ENCODE measurements around the gene GDF11.

Gene GDF11

DNA sequence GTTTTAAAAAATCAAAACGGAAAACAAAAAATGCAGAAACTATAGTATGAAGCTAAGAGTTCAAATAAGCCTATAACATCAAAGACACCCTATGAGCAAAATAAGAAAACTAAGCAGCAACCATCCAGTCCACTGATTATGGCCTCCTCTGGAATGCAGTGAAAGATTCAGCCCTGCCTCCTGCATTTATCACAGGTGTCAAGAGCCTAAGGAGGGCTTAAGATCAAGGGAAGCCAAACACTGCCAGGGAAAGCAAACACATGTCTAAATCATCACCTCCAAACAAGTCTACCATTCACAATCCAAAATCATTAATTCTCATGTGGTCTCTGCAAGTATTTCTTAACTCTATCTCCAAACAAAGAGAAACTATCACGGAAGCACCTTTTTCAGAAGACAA, 46.2 kb downstream of the GDF11 start:
- DNase-seq (ENCODE audit: low spot score) = no peak
- no peak for FAIRE-seq

- FAIRE-seq (no peak), DNase-seq (ENCODE audit: low spot score) (no peak)
Observed at GRCh38 chr12:55789893-55790292, 47.0 kb downstream of the GDF11 start.

DNA sequence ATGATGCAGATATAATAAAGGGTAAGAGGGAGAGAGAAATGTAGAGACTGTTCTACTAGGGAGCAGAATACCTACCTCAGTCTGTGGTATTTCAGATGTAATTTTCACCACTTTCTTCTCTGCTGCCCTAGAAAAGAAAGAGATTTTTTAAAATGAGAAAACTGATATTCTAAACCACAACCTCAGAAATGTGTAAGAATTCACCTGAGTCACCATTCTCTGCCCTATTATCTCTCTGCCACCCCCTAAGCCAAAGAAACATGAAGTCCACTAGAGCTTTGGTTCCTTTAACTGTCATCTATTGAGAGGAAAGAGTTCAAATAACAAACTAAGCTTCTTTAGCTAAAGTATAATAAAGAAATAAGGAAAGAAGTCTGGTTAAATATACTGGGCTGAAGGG, 53.0 kb downstream of the GDF11 start:
- DNase-seq (ENCODE audit: low spot score) (no peak), FAIRE-seq (no peak)

DNA sequence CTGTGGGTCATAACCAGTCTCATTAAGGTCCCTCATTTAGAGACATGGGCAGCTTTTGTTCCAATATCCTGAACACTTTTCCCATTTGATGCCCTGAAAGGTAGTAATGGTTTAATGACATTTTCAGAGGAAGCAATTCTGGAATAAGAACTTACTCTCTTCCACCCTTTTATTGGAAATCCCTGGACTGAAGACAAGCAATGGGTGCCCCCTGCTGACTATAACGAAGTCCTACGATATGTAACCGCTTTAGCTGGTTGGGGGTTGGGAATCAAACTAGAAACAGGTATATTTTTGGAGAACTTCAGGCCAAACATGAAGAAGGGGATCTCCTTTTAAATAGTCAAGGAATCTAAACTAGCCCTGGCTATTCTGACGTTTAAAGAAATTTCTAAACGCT, 54.1 kb downstream of the GDF11 start:
- FAIRE-seq (no peak), DNase-seq (ENCODE audit: low spot score) (peak; percentile 31)

GRCh38 chr12:55797550-55797949, 54.6 kb downstream of the GDF11 start:
- no peak for DNase-seq (ENCODE audit: low spot score)
- no peak for FAIRE-seq
